SK-N-MC (cell line): ENCODE measurements around the gene INF2.

ENCODE experiments used
- DNase-seq: peaks from one replicate; pipeline ENCODE4 v3.0.0-alpha.2; 2011; ENCODE audit warnings: low read depth, low spot score
- H3K27ac ChIP-seq: fragments of 200-600 bp; sonication (generic); 2 replicates; pipeline ENCODE4 v1.5.1; 2016; ENCODE audit warnings: mixed run types
- H3K36me3 ChIP-seq: fragments of 200-600 bp; sonication (generic); 2 replicates; pipeline ENCODE4 v1.6.1; 2017; ENCODE audit warnings: antibody characterized with exemption, low read length, mixed read lengths; ENCODE audit not compliant: insufficient read depth
- H3K4me3 ChIP-seq: fragments of 200-600 bp; sonication (generic); 2 replicates; pipeline ENCODE4 v1.5.1; 2016
- H3K9ac ChIP-seq: fragments of 200-600 bp; sonication (generic); 2 replicates; pipeline ENCODE4 v1.8.0; 2017; ENCODE audit warnings: mixed run types, mixed read lengths; ENCODE audit not compliant: insufficient read length
- H3K9me3 ChIP-seq: fragments of 200-600 bp; sonication (generic); 2 replicates; pipeline ENCODE4 v1.6.1; 2017; ENCODE audit warnings: low read depth, mild to moderate bottlenecking, antibody characterized with exemption, low read length, moderate library complexity, mixed read lengths
- EZH2 ChIP-seq: fragments of 200-600 bp; sonication (generic); IDR thresholded peaks from one replicate; pipeline ENCODE4 v1.6.1; 2017; ENCODE audit warnings: antibody characterized with exemption
- FOXP2 ChIP-seq: optimal IDR thresholded peaks from 2 replicates; pipeline ENCODE3; 2011; ENCODE audit warnings: mild to moderate bottlenecking, moderate library complexity; ENCODE audit not compliant: insufficient read depth; ENCODE audit errors: extremely low read length, control extremely low read depth
- POLR2AphosphoS5 ChIP-seq: IDR thresholded peaks from 2 replicates; pipeline ENCODE4 v1.6.1; 2012; ENCODE audit warnings: mild to moderate bottlenecking, low read depth, low read length, borderline replicate concordance

Gene INF2

GRCh38 chr14:104738375-104739019, 49.1 kb downstream of the INF2 start:
- no peaks in the 10 kb centered on the region for H3K9me3 ChIP-seq
- no peaks in the 10 kb centered on the region for H3K36me3 ChIP-seq
- no peak overlapping the region for H3K27ac ChIP-seq
- no peak for DNase-seq
- TF ChIP-seq FOXP2 (no peak), POLR2AphosphoS5 (no peak), EZH2 (no peak)
- no peak overlapping the region for H3K4me3 ChIP-seq
- H3K9ac ChIP-seq = no peak overlapping the region

GRCh38 chr14:104739026-104739425, 49.6 kb downstream of the INF2 start:
- no peak overlapping the region for H3K27ac ChIP-seq
- no peaks in the 10 kb centered on the region for H3K36me3 ChIP-seq
- no peaks in the 10 kb centered on the region for H3K9me3 ChIP-seq
- no peak for DNase-seq
- H3K9ac ChIP-seq = no peak overlapping the region
- TF ChIP-seq EZH2 (no peak), POLR2AphosphoS5 (no peak), FOXP2 (no peak)
- H3K4me3 ChIP-seq = no peak overlapping the region

- DNase-seq = no peak
- Histone ChIP-seq H3K36me3 (no peaks in the 10 kb centered on the region), H3K27ac (no peak overlapping the region), H3K4me3 (no peak overlapping the region), H3K9ac (no peak overlapping the region), H3K9me3 (no peaks in the 10 kb centered on the region)
- no peak for TF ChIP-seq FOXP2
- TF ChIP-seq POLR2AphosphoS5 = no peak
- TF ChIP-seq EZH2 = no peak
These were observed 50.4 kb downstream of the INF2 start for GRCh38 chr14:104739546-104740516.

DNA sequence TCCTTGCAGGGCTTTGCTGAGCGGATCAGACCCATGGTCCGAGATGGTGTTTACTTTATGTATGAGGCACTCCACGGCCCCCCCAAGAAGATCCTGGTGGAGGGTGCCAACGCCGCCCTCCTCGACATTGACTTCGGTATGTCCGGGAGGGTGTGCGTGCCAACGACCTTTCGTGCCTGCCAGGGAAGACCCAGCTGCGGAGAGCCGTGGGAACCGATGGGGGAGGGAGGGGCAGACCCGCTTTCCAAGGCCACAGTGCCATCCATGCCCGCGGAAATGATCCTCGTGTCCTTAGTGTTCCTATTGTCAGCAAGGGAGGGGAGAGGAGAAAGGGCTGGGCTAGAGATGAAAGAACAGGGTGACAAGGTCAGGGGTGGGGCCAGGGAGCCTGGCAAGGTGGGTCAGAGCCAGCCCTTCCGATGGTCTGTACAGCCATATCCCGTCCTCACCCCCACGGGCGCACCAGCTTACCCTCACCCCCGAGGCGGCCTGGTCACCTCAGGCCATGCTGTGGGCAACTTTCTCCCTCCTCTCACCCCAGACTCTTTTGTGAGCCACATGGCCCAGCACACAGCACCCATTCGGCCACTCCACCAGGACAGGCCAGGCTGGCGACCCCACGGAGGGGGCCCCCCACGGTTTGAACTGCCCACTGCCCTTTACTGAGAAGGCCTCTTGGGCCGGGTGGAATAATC, 51.8 kb downstream of the INF2 start:
- Histone ChIP-seq H3K4me3 (no peak overlapping the region), H3K9me3 (no peaks in the 10 kb centered on the region), H3K9ac (no peak overlapping the region), H3K27ac (no peak overlapping the region), H3K36me3 (no peaks in the 10 kb centered on the region)
- TF ChIP-seq EZH2 (no peak), POLR2AphosphoS5 (no peak), FOXP2 (no peak)
- DNase-seq = no peak

- Histone ChIP-seq H3K4me3 (no peak overlapping the region), H3K9ac (no peak overlapping the region), H3K9me3 (no peaks in the 10 kb centered on the region), H3K27ac (no peak overlapping the region), H3K36me3 (no peaks in the 10 kb centered on the region)
- no peak for DNase-seq
- no peak for TF ChIP-seq POLR2AphosphoS5
- TF ChIP-seq FOXP2 = no peak
- TF ChIP-seq EZH2 = no peak
These were observed 52.4 kb downstream of the INF2 start for GRCh38 chr14:104741803-104742251.

DNA sequence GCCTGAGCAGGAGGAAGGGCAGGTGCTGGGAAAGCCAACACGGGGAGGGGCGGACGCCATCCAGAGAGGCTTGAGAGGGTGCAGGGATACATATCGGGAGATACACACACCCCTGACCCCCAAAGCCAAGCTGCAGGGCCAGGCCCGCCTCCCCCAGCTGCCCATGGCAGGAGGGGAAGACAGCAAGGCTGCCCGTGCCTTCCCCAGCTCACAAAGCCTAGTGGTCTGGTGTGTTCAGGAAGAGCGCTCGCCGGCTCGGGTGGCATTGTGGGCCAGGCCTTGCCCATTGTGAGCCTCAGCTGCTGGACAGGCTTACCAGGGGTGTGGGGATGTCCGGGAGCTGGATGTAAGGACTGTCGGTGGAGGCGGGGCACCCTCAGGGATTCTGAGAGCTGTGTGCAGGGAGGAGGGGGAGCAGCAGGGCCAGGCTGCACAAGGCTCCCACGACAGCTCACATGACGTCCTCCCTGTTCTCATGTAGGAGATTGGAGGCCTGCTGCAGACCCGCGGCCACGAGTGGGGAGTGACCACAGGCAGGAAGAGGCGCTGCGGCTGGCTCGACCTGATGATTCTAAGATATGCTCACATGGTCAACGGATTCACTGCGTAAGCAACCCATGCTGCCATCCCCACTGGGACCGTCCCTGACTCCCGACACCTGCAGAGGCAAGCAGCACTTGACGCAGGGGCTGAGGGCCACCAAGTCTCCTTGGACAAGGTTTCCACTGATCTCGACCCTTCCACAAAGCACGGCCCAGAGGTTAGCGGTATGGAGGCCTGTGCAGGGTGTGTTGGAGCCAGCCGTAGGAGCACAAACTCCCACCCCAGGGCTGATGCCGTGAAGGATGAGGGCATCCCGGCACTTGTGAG, 53.4 kb downstream of the INF2 start:
- H3K36me3 ChIP-seq = no peaks in the 10 kb centered on the region
- H3K9ac ChIP-seq = no peak overlapping the region
- TF ChIP-seq POLR2AphosphoS5 = no peak
- TF ChIP-seq EZH2 = no peak
- no peak for TF ChIP-seq FOXP2
- no peaks in the 10 kb centered on the region for H3K9me3 ChIP-seq
- H3K4me3 ChIP-seq = no peak overlapping the region
- H3K27ac ChIP-seq = no peak overlapping the region
- DNase-seq = no peak

- Histone ChIP-seq H3K9ac (no peak overlapping the region), H3K36me3 (no peaks in the 10 kb centered on the region), H3K9me3 (no peaks in the 10 kb centered on the region), H3K4me3 (no peak overlapping the region), H3K27ac (no peak overlapping the region)
- DNase-seq = no peak
- TF ChIP-seq EZH2 (no peak), FOXP2 (no peak), POLR2AphosphoS5 (no peak)
These were observed 54.3 kb downstream of the INF2 start for GRCh38 chr14:104743461-104744380.
